GM13976 (cell line): Measurements from ENCODE around the gene SCGB3A2.

ENCODE experiments used
- DNase-seq: peaks from one replicate; pipeline ENCODE4 v3.0.0; 2012; ENCODE audit warnings: low spot score
- in situ Hi-C: fragments of 300-500 bp; cut with MboI; formaldehyde crosslinking; loops from one replicate; pipeline ENCODE4 v1.12.0; 2022; ENCODE audit warnings: low sequenced_read_pairs, mixed read lengths, inconsistent platforms; ENCODE audit not compliant: unreplicated experiment
- TF ChIP-seq, protein P1 (sequence below): IDR thresholded peaks from 2 replicates; pipeline ENCODE4 v1.5.1; 2012; ENCODE audit warnings: borderline replicate concordance, mild to moderate bottlenecking; ENCODE audit not compliant: insufficient read depth; ENCODE audit errors: extremely low read depth, missing control alignments, control extremely low read depth

SCGB3A2 gene

DNA sequence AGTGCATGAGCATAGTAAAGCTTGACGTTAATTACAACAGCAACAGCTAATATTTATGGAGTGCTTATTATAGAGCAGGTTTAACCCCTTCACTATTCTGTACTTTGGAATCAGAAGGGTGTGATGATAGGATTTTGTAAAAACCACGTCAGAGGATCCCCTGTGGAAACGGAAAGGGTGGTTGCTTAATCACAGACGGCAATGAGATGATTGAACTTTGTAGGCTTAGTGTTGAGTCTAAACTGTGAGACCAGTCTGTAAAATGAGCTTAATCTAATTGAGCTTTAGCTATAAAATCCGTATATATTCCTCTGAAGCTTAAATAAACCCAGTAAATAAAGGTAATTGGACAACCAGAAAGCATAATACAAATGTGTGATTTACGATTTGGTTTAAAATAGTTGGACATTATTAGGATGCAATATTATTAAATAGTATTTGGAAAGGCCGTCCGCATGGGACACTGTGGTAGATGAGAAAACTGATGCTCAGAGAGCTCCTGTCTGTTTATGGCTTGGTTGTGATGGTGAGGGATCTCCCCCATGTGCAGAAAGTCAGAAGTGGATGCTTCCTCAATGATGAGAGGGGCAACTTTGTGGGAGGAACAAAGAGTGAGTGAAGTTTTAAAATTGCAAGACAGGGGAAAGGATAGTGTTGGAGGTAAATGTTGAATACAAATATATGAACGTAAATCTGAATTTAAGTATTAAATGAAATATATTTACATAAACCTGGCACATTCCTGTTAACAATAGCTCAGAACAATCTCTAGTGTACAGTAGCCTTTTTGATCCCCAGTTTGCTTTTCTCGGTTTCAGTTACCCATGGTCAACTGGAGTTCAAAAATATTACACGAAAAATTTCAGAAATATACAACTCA lies 23.4 kb upstream of the SCGB3A2 start:
- in situ Hi-C loops, result no loop called here

DNA sequence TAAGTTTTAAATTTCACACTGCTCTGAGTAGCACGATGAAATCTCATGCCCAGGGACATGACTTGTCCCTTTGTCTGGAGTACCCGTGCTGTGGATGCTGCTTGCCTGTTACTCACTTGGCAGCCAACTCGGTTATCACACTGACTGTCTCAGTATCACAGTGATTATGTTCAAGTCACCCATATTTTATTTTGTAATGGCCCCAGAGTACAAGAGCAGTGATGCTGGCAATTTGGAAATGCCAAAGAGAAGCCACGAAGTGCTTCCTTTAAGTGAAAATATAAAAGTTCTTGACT lies 22.8 kb upstream of the SCGB3A2 start:
- TF ChIP-seq, protein P1, sequence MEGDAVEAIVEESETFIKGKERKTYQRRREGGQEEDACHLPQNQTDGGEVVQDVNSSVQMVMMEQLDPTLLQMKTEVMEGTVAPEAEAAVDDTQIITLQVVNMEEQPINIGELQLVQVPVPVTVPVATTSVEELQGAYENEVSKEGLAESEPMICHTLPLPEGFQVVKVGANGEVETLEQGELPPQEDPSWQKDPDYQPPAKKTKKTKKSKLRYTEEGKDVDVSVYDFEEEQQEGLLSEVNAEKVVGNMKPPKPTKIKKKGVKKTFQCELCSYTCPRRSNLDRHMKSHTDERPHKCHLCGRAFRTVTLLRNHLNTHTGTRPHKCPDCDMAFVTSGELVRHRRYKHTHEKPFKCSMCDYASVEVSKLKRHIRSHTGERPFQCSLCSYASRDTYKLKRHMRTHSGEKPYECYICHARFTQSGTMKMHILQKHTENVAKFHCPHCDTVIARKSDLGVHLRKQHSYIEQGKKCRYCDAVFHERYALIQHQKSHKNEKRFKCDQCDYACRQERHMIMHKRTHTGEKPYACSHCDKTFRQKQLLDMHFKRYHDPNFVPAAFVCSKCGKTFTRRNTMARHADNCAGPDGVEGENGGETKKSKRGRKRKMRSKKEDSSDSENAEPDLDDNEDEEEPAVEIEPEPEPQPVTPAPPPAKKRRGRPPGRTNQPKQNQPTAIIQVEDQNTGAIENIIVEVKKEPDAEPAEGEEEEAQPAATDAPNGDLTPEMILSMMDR, result no peak
- in situ Hi-C loops, result no loop called here
- no peak for DNase-seq

More for the DNA sequence above, 23.4 kb upstream of the SCGB3A2 start:
- no peak for DNase-seq
- TF ChIP-seq, protein P1, result no peak

- TF ChIP-seq, protein P1, result no peak
- DNase-seq, result no peak
- in situ Hi-C loops, result no loop called here
These were observed 21.7 kb upstream of the SCGB3A2 start for GRCh38 chr5:147856801-147857200.

GRCh38 chr5:147857302-147858129 lies 21.0 kb upstream of the SCGB3A2 start:
- peak; percentile 15 for DNase-seq
- TF ChIP-seq, protein P1, result peak; percentile 62
- in situ Hi-C loops, result no loop called here

GRCh38 chr5:147858565-147858964 lies 19.9 kb upstream of the SCGB3A2 start:
- in situ Hi-C loops, result no loop called here
- TF ChIP-seq, protein P1, result no peak
- DNase-seq, result no peak

DNA sequence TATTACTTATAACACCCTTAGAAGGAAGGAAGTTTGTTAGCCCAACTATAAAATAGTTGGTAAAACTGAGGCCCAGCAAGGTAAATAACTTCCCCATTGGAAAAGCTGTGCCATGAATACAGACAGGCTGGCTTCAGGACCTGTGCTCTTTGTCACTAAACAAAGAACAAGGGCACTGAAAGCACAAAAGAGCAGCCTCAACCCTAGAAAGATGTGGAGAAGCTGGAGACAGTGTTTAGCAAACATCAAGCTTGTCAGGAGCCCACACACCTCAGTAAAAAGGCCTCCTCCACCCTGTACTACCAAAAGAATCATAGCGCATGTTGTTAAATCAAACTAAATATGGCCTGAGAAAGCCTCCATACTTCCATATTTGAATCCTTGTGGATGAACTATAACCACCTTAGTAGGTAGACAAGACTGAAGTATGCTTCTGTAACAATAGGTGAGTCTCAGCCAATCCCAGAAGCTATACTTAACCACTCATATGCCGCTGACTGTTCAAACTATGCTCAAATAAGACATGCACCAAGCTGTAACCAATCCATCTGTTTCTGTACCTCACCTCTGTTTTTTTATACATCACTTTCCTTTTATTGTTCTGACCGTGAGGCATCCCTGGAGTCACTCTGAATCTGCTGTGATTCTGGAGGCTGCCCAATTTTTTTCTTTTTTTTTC lies 18.4 kb upstream of the SCGB3A2 start:
- no peak for DNase-seq
- TF ChIP-seq, protein P1, result no peak
- in situ Hi-C loops, result no loop called here
